Tibial artery (tissue), 4 donors: ENCODE data around the gene RTP1.
A peak's percentile ranks its signal among the peaks of the same experiment; 100 is the strongest.

Source experiments
- DNase-seq, 2 donors: peaks; one replicate each; pipeline ENCODE4 v3.0.0-alpha.2; 2019
- H3K27ac ChIP-seq, 2 donors: fragments of 200-600 bp; sonication (generic) in 1 of 2; 1 replicate in 1 of 2; 2 replicates in 1 of 2; pipeline ENCODE4 v1.5.1; 2018 to 2019; ENCODE audit warnings: mild to moderate bottlenecking in 1 of 2
- H3K27me3 ChIP-seq, 2 donors: fragments of 200-600 bp; sonication (generic) in 1 of 2; one replicate each; pipeline versions ENCODE4 v1.5.1 to v1.6.0; 2016 to 2019
- H3K36me3 ChIP-seq, 3 donors: fragments of 200-600 bp; sonication (generic) in 2 of 3; one replicate each; pipeline ENCODE4 v1.5.1; 2016 to 2019; ENCODE audit warnings: mild to moderate bottlenecking in 2 of 3
- H3K4me1 ChIP-seq, 4 donors: fragments of 200-600 bp; sonication (generic) in 2 of 4; 1 replicate in 3 of 4; 2 replicates in 1 of 4; pipeline ENCODE4 v1.5.1; 2016 to 2019
- H3K4me3 ChIP-seq, 2 donors: fragments of 200-600 bp; sonication (generic) in 1 of 2; 1 replicate in 1 of 2; 2 replicates in 1 of 2; pipeline ENCODE4 v1.5.1; 2018 to 2019; ENCODE audit warnings: mild to moderate bottlenecking in 2 of 2
- H3K9me3 ChIP-seq, 3 donors: fragments of 200-600 bp; sonication (generic) in 1 of 3; one replicate each; pipeline ENCODE4 v1.5.1; 2016 to 2019
- CTCF ChIP-seq, 2 experiments: fragments of 200-600 bp in 1 of 2; fragments of 450-650 bp in 1 of 2; IDR thresholded peaks; one replicate each; pipeline ENCODE4 v1.5.1; 2017 to 2019; ENCODE audit warnings: antibody characterized with exemption in 2 of 2, mild to moderate bottlenecking in 1 of 2, moderate library complexity in 1 of 2
- intact Hi-C: fragments of 100-400 bp; cut with DNase I; formaldehyde crosslinking; loops from one replicate; pipeline ENCODE4 v1.15.0; 2023; ENCODE audit warnings: low total_unique reads

The RTP1 gene

GRCh38 chr3:187197335-187197649 is at the start of gene RTP1:
TSS of gene RTP1 (plus strand) at chr3:187197486. CDS start at chr3:187197516, 30 bp downstream.
- no peak for DNase-seq
- intact Hi-C loops, result no loop called here
- Histone ChIP-seq H3K36me3 (no peaks in the 10 kb centered on the region), H3K27ac (no peak within 1 kb of the TSS), H3K27me3 (no peaks in the 10 kb centered on the region), H3K4me3 (no peak within 1 kb of the TSS), H3K9me3 (no peaks in the 10 kb centered on the region), H3K4me1 (peaks cover 0 to 27% (median 8%) of the 10 kb centered on the region in 4 donors)
- TF ChIP-seq CTCF (IDR thresholded peaks at IDR 0.05), result no peak

- no peak for DNase-seq
- H3K9me3 ChIP-seq, result no peaks in the 10 kb centered on the region
- no peak overlapping the region for H3K4me3 ChIP-seq
- no peaks in the 10 kb centered on the region for H3K36me3 ChIP-seq
- intact Hi-C loops, result no loop called here
- H3K27ac ChIP-seq, result no peak overlapping the region
- no peaks in the 10 kb centered on the region for H3K27me3 ChIP-seq
- H3K4me1 ChIP-seq, result no peaks in the 10 kb centered on the region
- no peak for TF ChIP-seq CTCF (IDR thresholded peaks at IDR 0.05)
Observed at GRCh38 chr3:187150186-187150585, 47.1 kb upstream of the RTP1 start.

GRCh38 chr3:187150599-187150998 is 46.7 kb upstream of the RTP1 start:
- TF ChIP-seq CTCF (IDR thresholded peaks at IDR 0.05), result no peak
- Histone ChIP-seq H3K9me3 (no peaks in the 10 kb centered on the region), H3K36me3 (no peaks in the 10 kb centered on the region), H3K27me3 (no peaks in the 10 kb centered on the region), H3K4me1 (no peaks in the 10 kb centered on the region), H3K4me3 (no peak overlapping the region), H3K27ac (no peak overlapping the region)
- DNase-seq, result peak in 1 of 2 donors; percentile 30
- intact Hi-C loops, result no loop called here

- Histone ChIP-seq H3K9me3 (peaks cover 0 to 9% (median 0%) of the 10 kb centered on the region in 3 donors), H3K4me1 (no peaks in the 10 kb centered on the region), H3K36me3 (no peaks in the 10 kb centered on the region), H3K4me3 (no peak overlapping the region), H3K27me3 (no peaks in the 10 kb centered on the region), H3K27ac (no peak overlapping the region)
- TF ChIP-seq CTCF (IDR thresholded peaks at IDR 0.05), result no peak
- intact Hi-C loops, result loop anchor here (5.0 to 10.0 kb wide), 2 partner anchors 47 to 314 kb away; no protein-coding TSS in a partner anchor
- no peak for DNase-seq
Observed at GRCh38 chr3:187161556-187161955, 35.7 kb upstream of the RTP1 start.

- intact Hi-C loops, result loop anchor here (5.0 to 10.0 kb wide), 2 partner anchors 48 to 315 kb away; no protein-coding TSS in a partner anchor
- no peaks in the 10 kb centered on the region for H3K27me3 ChIP-seq
- DNase-seq, result no peak
- TF ChIP-seq CTCF (IDR thresholded peaks at IDR 0.05), result no peak
- H3K4me3 ChIP-seq, result no peak overlapping the region
- no peaks in the 10 kb centered on the region for H3K36me3 ChIP-seq
- no peak overlapping the region for H3K27ac ChIP-seq
- H3K9me3 ChIP-seq, result peaks cover 0 to 9% (median 0%) of the 10 kb centered on the region in 3 donors
- peaks cover 0 to 4% (median 2%) of the 10 kb centered on the region in 4 donors for H3K4me1 ChIP-seq
Observed at GRCh38 chr3:187162265-187162953, 34.9 kb upstream of the RTP1 start.
